Neural cell (in vitro differentiated cells): Measurements from ENCODE around the gene ST7L. TPM values are rescaled to one million over a fixed set of nuclear protein-coding genes. Genes with fewer than 3 reads are reported as not detected.

Source experiments
- H2AFZ ChIP-seq: fragments of 200-600, 300-800 bp; sonication (generic), shearing (Covaris generic); 2 replicates; pipeline ENCODE4 v1.6.0; 2014; ENCODE audit warnings: low read depth, mild to moderate bottlenecking, antibody characterized with exemption, low read length, moderate library complexity
- H3F3A ChIP-seq: fragments of 200-600 bp; shearing (Covaris generic); 2 replicates; pipeline ENCODE4 v1.6.1; 2016; ENCODE audit warnings: mild to moderate bottlenecking, moderate library complexity, mixed read lengths, antibody characterized with exemption, low read length; ENCODE audit not compliant: insufficient read depth, poor library complexity, severe bottlenecking
- H3K27ac ChIP-seq: fragments of 200-600, 300-800 bp; sonication (generic), shearing (Covaris generic); 2 replicates; pipeline ENCODE4 v1.5.1; 2014; ENCODE audit warnings: mild to moderate bottlenecking, low read length, moderate library complexity
- H3K27me3 ChIP-seq: fragments of 300-800, 200-600 bp; sonication (generic), shearing (Covaris generic); 2 replicates; pipeline ENCODE4 v1.6.0; 2014; ENCODE audit warnings: mild to moderate bottlenecking, low read depth, low read length, moderate library complexity; ENCODE audit not compliant: insufficient read depth
- H3K36me3 ChIP-seq: fragments of 300-800, 200-600 bp; sonication (generic), shearing (Covaris generic); 2 replicates; pipeline ENCODE4 v1.5.1; 2014; ENCODE audit warnings: mild to moderate bottlenecking, antibody characterized with exemption, low read length, moderate library complexity; ENCODE audit not compliant: insufficient read depth
- H3K4me2 ChIP-seq: fragments of 300-800, 200-600 bp; sonication (generic), shearing (Covaris generic); 2 replicates; pipeline ENCODE4 v1.6.0; 2014; ENCODE audit warnings: mild to moderate bottlenecking, low read length
- H3K4me3 ChIP-seq: fragments of 300-800, 200-600 bp; sonication (generic), shearing (Covaris generic); 2 replicates; pipeline ENCODE4 v1.5.1; 2014; ENCODE audit warnings: mild to moderate bottlenecking, low read length, moderate library complexity
- H3K79me2 ChIP-seq: fragments of 200-600 bp; shearing (Covaris generic); replicated peaks from 2 replicates; pipeline ENCODE4 v1.6.0; 2014; ENCODE audit warnings: mild to moderate bottlenecking, low read length, moderate library complexity; ENCODE audit not compliant: insufficient read depth
- H3K9ac ChIP-seq: fragments of 300-800, 200-600 bp; sonication (generic), shearing (Covaris generic); 2 replicates; pipeline ENCODE4 v1.6.1; 2016; ENCODE audit warnings: mild to moderate bottlenecking, low read length, mixed read lengths
- H3K9me2 ChIP-seq: fragments of 200-600 bp; shearing (Covaris generic); 2 replicates; pipeline ENCODE4 v1.6.1; 2016; ENCODE audit warnings: mild to moderate bottlenecking, low read length, mixed read lengths; ENCODE audit not compliant: insufficient read depth
- H3K9me3 ChIP-seq: fragments of 200-600, 300-800 bp; sonication (generic), shearing (Covaris generic); 2 replicates; pipeline ENCODE4 v1.6.1; 2016; ENCODE audit warnings: mild to moderate bottlenecking, mixed run types, low read length, moderate library complexity, mixed read lengths
- H4K20me1 ChIP-seq: fragments of 200-600 bp; shearing (Covaris generic); 2 replicates; pipeline ENCODE4 v1.6.1; 2016; ENCODE audit warnings: mild to moderate bottlenecking, mixed run types; ENCODE audit not compliant: insufficient read depth
- EP300 ChIP-seq: fragments of 450-650 bp; conservative IDR thresholded peaks from 2 replicates; pipeline ENCODE4 v1.6.1; 2014; ENCODE audit warnings: antibody characterized with exemption, mild to moderate bottlenecking, moderate library complexity; ENCODE audit not compliant: poor library complexity, severe bottlenecking
- MXI1 ChIP-seq: fragments of 450-650 bp; conservative IDR thresholded peaks from 2 replicates; pipeline ENCODE4 v1.6.1; 2014; ENCODE audit warnings: antibody characterized with exemption, mild to moderate bottlenecking; ENCODE audit not compliant: poor library complexity, severe bottlenecking
- POLR2AphosphoS5 ChIP-seq: IDR thresholded peaks from 2 replicates; pipeline ENCODE4 v1.6.1; 2012
- RAD21 ChIP-seq: fragments of 450-650 bp; conservative IDR thresholded peaks from 2 replicates; pipeline ENCODE4 v1.6.1; 2014; ENCODE audit warnings: antibody characterized with exemption, mild to moderate bottlenecking, moderate library complexity
- SMC3 ChIP-seq: fragments of 450-650 bp; conservative IDR thresholded peaks from 2 replicates; pipeline ENCODE4 v1.6.1; 2014; ENCODE audit warnings: antibody characterized with exemption, mild to moderate bottlenecking, moderate library complexity; ENCODE audit not compliant: poor library complexity
- TAF1 ChIP-seq: IDR thresholded peaks from 2 replicates; pipeline ENCODE4 v1.6.1; 2012; ENCODE audit warnings: low read depth
- polyA plus RNA-seq: library from polyadenylated mRNA; depleted of rRNA; stranded (reverse); fragments of >200 nt; gene quantifications from 2 replicates; pipeline ENCODE4 v1.2.3, GENCODE V29; 2014
- TF ChIP-seq, protein P1 (sequence below): IDR thresholded peaks from 2 replicates; pipeline ENCODE4 v1.6.1; 2012; ENCODE audit warnings: borderline replicate concordance

Gene ST7L
- polyA plus RNA-seq, 1 donor from 2014 or later = 33.7 TPM

DNA sequence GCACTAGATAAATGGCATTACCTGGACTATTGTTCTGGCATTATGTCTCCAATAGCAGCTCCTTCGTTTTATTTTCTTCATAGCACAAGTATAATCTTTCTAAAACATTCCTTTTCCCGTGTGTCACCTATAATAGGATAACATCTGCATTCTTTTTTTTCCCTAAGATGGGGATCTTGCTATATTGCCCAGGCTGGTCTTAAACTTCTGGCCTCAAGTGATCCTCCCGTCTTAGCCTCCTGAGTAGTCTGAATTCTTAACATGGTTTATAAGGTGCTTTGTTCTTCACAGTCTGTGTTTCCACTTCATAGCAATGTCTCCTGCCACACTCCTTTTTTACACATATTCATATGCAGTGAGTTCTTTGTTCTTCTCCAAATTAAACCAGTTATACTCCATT lies 46.9 kb upstream of the ST7L start:
- Histone ChIP-seq H3K79me2 (no peaks in the 10 kb centered on the region), H3K9me2 (no peaks in the 10 kb centered on the region), H3F3A (no peaks in the 10 kb centered on the region), H3K4me2 (no peak overlapping the region), H2AFZ (no peak overlapping the region), H3K27ac (no peak overlapping the region), H3K27me3 (no peaks in the 10 kb centered on the region), H3K36me3 (peaks cover 7% of the 10 kb centered on the region), H3K9me3 (no peaks in the 10 kb centered on the region), H3K9ac (no peak overlapping the region), H4K20me1 (no peaks in the 10 kb centered on the region), H3K4me3 (no peak overlapping the region)
- no peak for TF ChIP-seq RAD21
- TF ChIP-seq EP300 = no peak
- TF ChIP-seq POLR2AphosphoS5 = no peak
- TF ChIP-seq SMC3 = no peak
- TF ChIP-seq, protein P1, sequence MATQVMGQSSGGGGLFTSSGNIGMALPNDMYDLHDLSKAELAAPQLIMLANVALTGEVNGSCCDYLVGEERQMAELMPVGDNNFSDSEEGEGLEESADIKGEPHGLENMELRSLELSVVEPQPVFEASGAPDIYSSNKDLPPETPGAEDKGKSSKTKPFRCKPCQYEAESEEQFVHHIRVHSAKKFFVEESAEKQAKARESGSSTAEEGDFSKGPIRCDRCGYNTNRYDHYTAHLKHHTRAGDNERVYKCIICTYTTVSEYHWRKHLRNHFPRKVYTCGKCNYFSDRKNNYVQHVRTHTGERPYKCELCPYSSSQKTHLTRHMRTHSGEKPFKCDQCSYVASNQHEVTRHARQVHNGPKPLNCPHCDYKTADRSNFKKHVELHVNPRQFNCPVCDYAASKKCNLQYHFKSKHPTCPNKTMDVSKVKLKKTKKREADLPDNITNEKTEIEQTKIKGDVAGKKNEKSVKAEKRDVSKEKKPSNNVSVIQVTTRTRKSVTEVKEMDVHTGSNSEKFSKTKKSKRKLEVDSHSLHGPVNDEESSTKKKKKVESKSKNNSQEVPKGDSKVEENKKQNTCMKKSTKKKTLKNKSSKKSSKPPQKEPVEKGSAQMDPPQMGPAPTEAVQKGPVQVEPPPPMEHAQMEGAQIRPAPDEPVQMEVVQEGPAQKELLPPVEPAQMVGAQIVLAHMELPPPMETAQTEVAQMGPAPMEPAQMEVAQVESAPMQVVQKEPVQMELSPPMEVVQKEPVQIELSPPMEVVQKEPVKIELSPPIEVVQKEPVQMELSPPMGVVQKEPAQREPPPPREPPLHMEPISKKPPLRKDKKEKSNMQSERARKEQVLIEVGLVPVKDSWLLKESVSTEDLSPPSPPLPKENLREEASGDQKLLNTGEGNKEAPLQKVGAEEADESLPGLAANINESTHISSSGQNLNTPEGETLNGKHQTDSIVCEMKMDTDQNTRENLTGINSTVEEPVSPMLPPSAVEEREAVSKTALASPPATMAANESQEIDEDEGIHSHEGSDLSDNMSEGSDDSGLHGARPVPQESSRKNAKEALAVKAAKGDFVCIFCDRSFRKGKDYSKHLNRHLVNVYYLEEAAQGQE = no peak

DNA sequence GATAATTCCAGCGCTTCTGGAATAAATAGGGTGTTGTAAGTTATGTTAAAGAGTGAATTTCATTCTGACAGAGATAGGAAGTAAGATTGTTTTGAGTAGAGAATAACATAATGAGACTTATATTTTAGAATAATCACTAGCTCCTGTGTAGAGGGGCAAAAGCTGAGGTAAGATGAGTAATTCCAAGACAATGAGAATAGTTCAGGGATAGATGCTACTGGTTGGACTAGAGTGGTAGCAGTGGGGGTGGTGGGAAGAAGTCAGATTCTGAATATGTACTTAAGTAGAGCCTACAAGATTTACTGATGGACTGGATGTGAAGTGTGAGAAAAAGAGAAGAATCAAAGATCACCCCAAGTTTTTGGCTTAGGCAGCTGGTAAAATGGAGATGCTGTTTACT lies 32.3 kb upstream of the ST7L start:
- Histone ChIP-seq H3K9ac (no peak overlapping the region), H3K79me2 (no peaks in the 10 kb centered on the region)

More for the DNA sequence above, 32.3 kb upstream of the ST7L start:
- TF ChIP-seq POLR2AphosphoS5 (no peak), TAF1 (no peak), MXI1 (no peak)
- TF ChIP-seq, protein P1 = no peak
- Histone ChIP-seq H4K20me1 (no peaks in the 10 kb centered on the region), H2AFZ (no peak overlapping the region), H3K27me3 (no peaks in the 10 kb centered on the region), H3K9me3 (no peaks in the 10 kb centered on the region), H3K9me2 (no peaks in the 10 kb centered on the region), H3F3A (no peaks in the 10 kb centered on the region), H3K36me3 (no peaks in the 10 kb centered on the region), H3K4me3 (no peak overlapping the region), H3K27ac (no peak overlapping the region), H3K4me2 (no peak overlapping the region)
